ENCODE measurements around the gene DNAH14. TPM values are rescaled to one million over a fixed set of nuclear protein-coding genes. Genes with fewer than 3 reads are reported as not detected.

The DNAH14 gene
- total RNA-seq, 2 donors from 2014 or later: 16.9 to 33.3 TPM

GRCh38 chr1:225415307-225415706, 485.8 kb downstream of the DNAH14 start:
- Histone ChIP-seq H3K36me3 (replicated peaks in 1 of 2; ENCODE audit: insufficient read depth in 1 of 2, low read depth in 2 of 2) (peaks cover 8% of the 10 kb centered on the region in 2 donors), H3K9me3 (no peaks in the 10 kb centered on the region), H3K4me3 (no peak overlapping the region), H3K27ac (peak overlapping the region in 1 of 4 donors; percentile 14), H3K4me1 (peaks cover 28% of the 10 kb centered on the region), H3K27me3 (no peaks in the 10 kb centered on the region)
- no peak for ATAC-seq
- 88 to 97% methylated on average over 4 of the region's 4 CpGs for WGBS, 2 donors
- no peak for DNase-seq
- intact Hi-C loops (cut with DNase I): no loop called here
- TF ChIP-seq CTCF (IDR thresholded peaks at IDR 0.05) (no peak), POLR2A (IDR thresholded peaks at IDR 0.05) (no peak)

- H3K4me1 ChIP-seq: peaks cover 25% of the 10 kb centered on the region
Observed at GRCh38 chr1:225415967-225416745, 486.7 kb downstream of the DNAH14 start.

DNA sequence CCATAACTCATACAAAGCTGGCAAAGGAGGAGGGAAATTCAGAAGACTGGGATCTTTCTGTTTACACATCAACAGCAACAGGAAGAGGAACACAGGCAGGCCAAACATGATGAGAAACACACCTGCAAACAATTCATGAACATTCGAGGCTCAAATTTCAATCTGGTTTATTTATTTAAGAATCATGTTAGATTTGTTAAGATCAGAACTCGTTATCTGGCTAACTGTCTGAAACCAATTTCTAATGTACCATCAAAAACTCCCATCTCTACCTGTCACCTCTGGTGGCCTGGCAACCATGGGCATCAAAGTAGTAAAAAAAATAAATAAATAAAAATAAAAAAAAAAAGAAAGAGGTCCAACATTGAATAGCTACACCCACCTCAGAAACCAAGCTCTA, 488.6 kb downstream of the DNAH14 start:
- peaks cover 24% of the 10 kb centered on the region for H3K4me1 ChIP-seq

More at GRCh38 chr1:225415967-225416745, 486.7 kb downstream of the DNAH14 start:
- ATAC-seq (no peak), DNase-seq (no peak)
- Histone ChIP-seq H3K27ac (no peak overlapping the region), H3K27me3 (no peaks in the 10 kb centered on the region), H3K9me3 (no peaks in the 10 kb centered on the region), H3K4me3 (no peak overlapping the region), H3K36me3 (replicated peaks in 1 of 2; ENCODE audit: insufficient read depth in 1 of 2, low read depth in 2 of 2) (peaks cover 8% of the 10 kb centered on the region in 2 donors)
- TF ChIP-seq POLR2A (IDR thresholded peaks at IDR 0.05): no peak
- no peak for TF ChIP-seq CTCF (IDR thresholded peaks at IDR 0.05)
- intact Hi-C loops (cut with DNase I): no loop called here
- 76 to 84% methylated on average over 11 of the region's 11 CpGs for WGBS, 2 donors

DNA sequence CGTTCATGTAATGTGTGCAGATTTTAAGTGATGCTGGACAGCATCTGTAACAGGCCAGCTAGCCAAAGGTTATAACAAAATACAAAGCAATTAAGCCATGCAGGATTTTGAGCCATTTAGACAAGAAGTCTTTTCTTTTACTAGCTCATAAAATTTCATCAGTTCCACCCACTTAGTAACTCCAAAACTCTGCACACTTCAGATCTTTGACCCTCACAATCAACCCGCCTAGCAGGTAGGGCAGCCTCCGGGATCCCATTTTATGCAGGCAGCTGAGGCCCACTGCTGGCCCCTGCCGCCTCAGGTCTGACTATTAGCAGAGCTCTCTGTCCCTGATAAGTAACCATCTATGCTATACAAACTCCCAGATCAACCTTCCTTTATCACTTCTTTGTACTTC, 489.1 kb downstream of the DNAH14 start:
- Histone ChIP-seq H3K36me3 (replicated peaks in 1 of 2; ENCODE audit: insufficient read depth in 1 of 2, low read depth in 2 of 2) (peaks cover 8% of the 10 kb centered on the region in 2 donors), H3K4me1 (peaks cover 24% of the 10 kb centered on the region), H3K27ac (no peak overlapping the region), H3K4me3 (no peak overlapping the region), H3K9me3 (no peaks in the 10 kb centered on the region), H3K27me3 (no peaks in the 10 kb centered on the region)
- intact Hi-C loops (cut with DNase I): no loop called here
- DNase-seq: no peak
- WGBS, 2 donors: 73 to 81% methylated on average over 4 of the region's 4 CpGs
- no peak for ATAC-seq
- TF ChIP-seq CTCF (IDR thresholded peaks at IDR 0.05) (no peak), POLR2A (IDR thresholded peaks at IDR 0.05) (no peak)

More for the DNA sequence above, 488.6 kb downstream of the DNAH14 start:
- Histone ChIP-seq H3K4me3 (no peak overlapping the region), H3K9me3 (no peaks in the 10 kb centered on the region), H3K27me3 (no peaks in the 10 kb centered on the region), H3K36me3 (replicated peaks in 1 of 2; ENCODE audit: insufficient read depth in 1 of 2, low read depth in 2 of 2) (peaks cover 8% of the 10 kb centered on the region in 2 donors), H3K27ac (no peak overlapping the region)
- DNase-seq (no peak), ATAC-seq (no peak)
- WGBS, 2 donors: 40 to 49% methylated on average over 2 of the region's 2 CpGs
- no peak for TF ChIP-seq POLR2A (IDR thresholded peaks at IDR 0.05)
- no peak for TF ChIP-seq CTCF (IDR thresholded peaks at IDR 0.05)
- intact Hi-C loops (cut with DNase I): no loop called here

Data from body of pancreas (tissue), 4 donors.